ENCODE measurements around the gene TNFSF13.
A peak's percentile ranks its signal among the peaks of the same experiment; 100 is the strongest.

The TNFSF13 gene

DNA sequence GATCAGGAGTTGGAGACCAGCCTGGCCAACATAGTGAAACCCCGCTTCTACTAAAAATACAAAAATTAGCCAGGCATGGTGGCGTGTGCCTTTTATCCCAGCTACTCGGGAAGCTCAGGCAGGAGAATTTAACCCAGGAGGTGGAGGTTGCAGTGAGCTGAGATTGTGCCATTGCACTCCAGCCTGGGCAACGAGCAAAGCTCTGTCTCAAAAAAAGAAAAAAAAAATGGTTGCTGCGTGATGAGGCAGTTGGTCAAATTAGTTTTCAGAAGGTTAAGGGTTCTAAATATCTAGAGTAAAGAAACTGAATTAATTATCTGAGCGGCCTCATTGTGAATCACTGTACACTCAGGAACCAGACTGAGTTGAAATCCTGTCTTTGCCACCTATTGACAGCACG, 17.4 kb downstream of the TNFSF13 start:
- Histone ChIP-seq H3K4me3 (ENCODE audit: severe bottlenecking) (no peak overlapping the region), H3K27me3 (ENCODE audit: insufficient read depth, poor library complexity, severe bottlenecking) (no peaks in the 10 kb centered on the region), H3K27ac (ENCODE audit: poor library complexity, severe bottlenecking) (peak overlapping the region; percentile 98), H3K4me1 (ENCODE audit: insufficient read depth, poor library complexity, severe bottlenecking) (peaks cover 20% of the 10 kb centered on the region), H3K9me3 (ENCODE audit: severe bottlenecking) (no peaks in the 10 kb centered on the region), H3K36me3 (ENCODE audit: low read depth) (peaks cover 69% of the 10 kb centered on the region)
- no peak for DNase-seq (ENCODE audit: low spot score)
- no peak for ATAC-seq (ENCODE audit: low read depth)
- TF ChIP-seq, protein P1, sequence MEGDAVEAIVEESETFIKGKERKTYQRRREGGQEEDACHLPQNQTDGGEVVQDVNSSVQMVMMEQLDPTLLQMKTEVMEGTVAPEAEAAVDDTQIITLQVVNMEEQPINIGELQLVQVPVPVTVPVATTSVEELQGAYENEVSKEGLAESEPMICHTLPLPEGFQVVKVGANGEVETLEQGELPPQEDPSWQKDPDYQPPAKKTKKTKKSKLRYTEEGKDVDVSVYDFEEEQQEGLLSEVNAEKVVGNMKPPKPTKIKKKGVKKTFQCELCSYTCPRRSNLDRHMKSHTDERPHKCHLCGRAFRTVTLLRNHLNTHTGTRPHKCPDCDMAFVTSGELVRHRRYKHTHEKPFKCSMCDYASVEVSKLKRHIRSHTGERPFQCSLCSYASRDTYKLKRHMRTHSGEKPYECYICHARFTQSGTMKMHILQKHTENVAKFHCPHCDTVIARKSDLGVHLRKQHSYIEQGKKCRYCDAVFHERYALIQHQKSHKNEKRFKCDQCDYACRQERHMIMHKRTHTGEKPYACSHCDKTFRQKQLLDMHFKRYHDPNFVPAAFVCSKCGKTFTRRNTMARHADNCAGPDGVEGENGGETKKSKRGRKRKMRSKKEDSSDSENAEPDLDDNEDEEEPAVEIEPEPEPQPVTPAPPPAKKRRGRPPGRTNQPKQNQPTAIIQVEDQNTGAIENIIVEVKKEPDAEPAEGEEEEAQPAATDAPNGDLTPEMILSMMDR (IDR thresholded peaks at IDR 0.05; ENCODE audit: poor library complexity, severe bottlenecking) = no peak

DNA sequence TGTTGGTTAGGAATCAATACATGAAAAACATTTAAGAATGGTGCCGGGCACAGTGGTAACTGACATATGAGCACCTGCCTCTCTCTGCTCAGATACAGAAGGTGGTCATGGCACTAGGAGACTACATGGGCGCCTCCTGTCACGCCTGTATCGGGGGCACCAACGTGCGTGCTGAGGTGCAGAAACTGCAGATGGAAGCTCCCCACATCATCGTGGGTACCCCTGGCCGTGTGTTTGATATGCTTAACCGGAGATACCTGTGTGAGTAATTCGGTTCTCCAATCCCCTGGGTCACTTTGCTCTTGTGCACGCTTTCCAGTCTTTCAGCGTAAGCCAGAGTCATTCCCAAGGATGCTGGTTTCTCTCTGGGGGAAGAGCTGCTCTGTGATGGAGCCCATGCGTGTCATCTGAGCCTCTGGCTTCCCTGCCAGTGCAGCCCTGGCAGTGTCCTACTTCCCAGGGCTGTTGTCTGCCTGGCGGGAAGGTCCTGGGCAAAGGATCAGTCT, 17.9 kb downstream of the TNFSF13 start:
- Histone ChIP-seq H3K9me3 (ENCODE audit: severe bottlenecking) (no peaks in the 10 kb centered on the region), H3K36me3 (ENCODE audit: low read depth) (peaks cover 64% of the 10 kb centered on the region), H3K4me3 (ENCODE audit: severe bottlenecking) (no peak overlapping the region), H3K4me1 (ENCODE audit: insufficient read depth, poor library complexity, severe bottlenecking) (peaks cover 23% of the 10 kb centered on the region), H3K27me3 (ENCODE audit: insufficient read depth, poor library complexity, severe bottlenecking) (no peaks in the 10 kb centered on the region), H3K27ac (ENCODE audit: poor library complexity, severe bottlenecking) (peak overlapping the region; percentile 98)
- TF ChIP-seq, protein P1 (IDR thresholded peaks at IDR 0.05; ENCODE audit: poor library complexity, severe bottlenecking) = no peak
- ATAC-seq (ENCODE audit: low read depth) (no peak), DNase-seq (ENCODE audit: low spot score) (no peak)

DNA sequence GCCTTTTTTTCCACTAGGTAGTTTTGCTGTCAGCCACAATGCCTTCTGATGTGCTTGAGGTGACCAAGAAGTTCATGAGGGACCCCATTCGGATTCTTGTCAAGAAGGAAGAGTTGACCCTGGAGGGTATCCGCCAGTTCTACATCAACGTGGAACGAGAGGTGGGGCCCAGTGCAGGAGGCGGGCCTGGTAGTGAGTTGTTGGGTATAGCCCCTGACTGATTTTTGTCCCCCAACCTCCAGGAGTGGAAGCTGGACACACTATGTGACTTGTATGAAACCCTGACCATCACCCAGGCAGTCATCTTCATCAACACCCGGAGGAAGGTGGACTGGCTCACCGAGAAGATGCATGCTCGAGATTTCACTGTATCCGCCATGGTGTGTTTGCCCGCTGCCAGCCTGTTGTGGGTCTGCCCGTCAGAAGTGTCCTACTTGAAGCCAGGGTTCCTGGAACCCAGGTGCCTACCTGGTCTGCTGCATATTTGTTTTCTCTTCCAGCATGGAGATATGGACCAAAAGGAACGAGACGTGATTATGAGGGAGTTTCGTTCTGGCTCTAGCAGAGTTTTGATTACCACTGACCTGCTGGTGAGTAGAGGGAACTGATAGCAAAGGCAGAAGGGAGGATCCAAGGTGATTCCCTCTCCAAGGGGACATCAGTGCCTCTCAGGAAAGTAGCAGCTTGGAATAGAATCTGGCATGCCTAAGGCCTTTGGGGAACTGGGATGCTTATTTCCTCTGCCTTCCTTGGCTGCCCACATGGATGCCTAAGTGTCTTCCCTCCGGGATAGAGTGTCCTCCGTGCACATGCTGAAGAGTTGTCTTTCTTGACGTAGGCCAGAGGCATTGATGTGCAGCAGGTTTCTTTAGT, 19.0 kb downstream of the TNFSF13 start:
- Histone ChIP-seq H3K27ac (ENCODE audit: poor library complexity, severe bottlenecking) (peak overlapping the region; percentile 98), H3K36me3 (ENCODE audit: low read depth) (peaks cover 64% of the 10 kb centered on the region), H3K9me3 (ENCODE audit: severe bottlenecking) (no peaks in the 10 kb centered on the region), H3K4me1 (ENCODE audit: insufficient read depth, poor library complexity, severe bottlenecking) (peaks cover 23% of the 10 kb centered on the region), H3K27me3 (ENCODE audit: insufficient read depth, poor library complexity, severe bottlenecking) (no peaks in the 10 kb centered on the region), H3K4me3 (ENCODE audit: severe bottlenecking) (no peak overlapping the region)
- TF ChIP-seq, protein P1 (IDR thresholded peaks at IDR 0.05; ENCODE audit: poor library complexity, severe bottlenecking) = no peak
- DNase-seq (ENCODE audit: low spot score) (no peak), ATAC-seq (ENCODE audit: low read depth) (no peak)

DNA sequence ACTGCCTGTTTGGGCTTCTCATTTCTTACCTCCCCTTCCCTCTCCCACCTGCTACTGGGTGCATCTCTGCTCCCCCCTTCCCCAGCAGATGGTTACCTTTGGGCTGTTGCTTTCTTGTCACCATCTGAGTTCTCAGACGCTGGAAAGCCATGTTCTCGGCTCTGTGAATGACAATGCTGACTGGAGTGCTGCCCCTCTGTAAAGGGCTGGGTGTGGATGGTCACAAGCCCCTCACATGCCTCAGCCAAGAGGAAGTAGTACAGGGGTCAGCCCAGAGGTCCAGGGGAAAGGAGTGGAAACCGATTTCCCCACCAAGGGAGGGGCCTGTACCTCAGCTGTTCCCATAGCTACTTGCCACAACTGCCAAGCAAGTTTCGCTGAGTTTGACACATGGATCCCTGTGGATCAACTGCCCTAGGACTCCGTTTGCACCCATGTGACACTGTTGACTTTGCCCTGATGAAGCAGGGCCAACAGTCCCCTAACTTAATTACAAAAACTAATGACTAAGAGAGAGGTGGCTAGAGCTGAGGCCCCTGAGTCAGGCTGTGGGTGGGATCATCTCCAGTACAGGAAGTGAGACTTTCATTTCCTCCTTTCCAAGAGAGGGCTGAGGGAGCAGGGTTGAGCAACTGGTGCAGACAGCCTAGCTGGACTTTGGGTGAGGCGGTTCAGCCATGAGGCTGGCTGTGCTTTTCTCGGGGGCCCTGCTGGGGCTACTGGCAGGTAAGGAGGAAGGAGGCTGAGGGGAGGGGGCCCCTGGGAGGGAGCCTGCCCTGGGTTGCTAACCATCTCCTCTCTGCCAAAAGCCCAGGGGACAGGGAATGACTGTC, 20.7 kb downstream of the TNFSF13 start, which contains the start of gene CD68:
Gene CD68 (plus strand): TSS at position 638 of the 833 bp plus-strand sequence. CDS start 40 bp downstream, at position 678.
- TF ChIP-seq, protein P1 (IDR thresholded peaks at IDR 0.05; ENCODE audit: poor library complexity, severe bottlenecking) = no peak
- Histone ChIP-seq H3K9me3 (ENCODE audit: severe bottlenecking) (no peaks in the 10 kb centered on the region), H3K27me3 (ENCODE audit: insufficient read depth, poor library complexity, severe bottlenecking) (no peaks in the 10 kb centered on the region), H3K4me1 (ENCODE audit: insufficient read depth, poor library complexity, severe bottlenecking) (peaks cover 29% of the 10 kb centered on the region), H3K4me3 (ENCODE audit: severe bottlenecking) (no peak within 1 kb of the TSS), H3K36me3 (ENCODE audit: low read depth) (peaks cover 49% of the 10 kb centered on the region), H3K27ac (ENCODE audit: poor library complexity, severe bottlenecking) (peak within 1 kb of the TSS; percentile 98)
- ATAC-seq (ENCODE audit: low read depth) = peak; percentile 76
- DNase-seq (ENCODE audit: low spot score) = peak; percentile 89
